Fibroblast of lung (primary cell): Measurements from ENCODE around the gene ERVMER34-1.

Experiments used
- CTCF ChIP-seq, 2 donors: IDR thresholded peaks in 1 of 2; conservative IDR thresholded peaks in 1 of 2; 1 replicate in 1 of 2; 2 replicates in 1 of 2; pipeline ENCODE4 v1.5.1; 2011 to 2012; ENCODE audit warnings: low read length in 2 of 2, control low read depth in 1 of 2, inconsistent platforms in 1 of 2, low read depth in 1 of 2, mild to moderate bottlenecking in 1 of 2
- EZH2 ChIP-seq: IDR thresholded peaks from 2 replicates; pipeline ENCODE4 v1.5.1; 2012; ENCODE audit warnings: low read length, control low read depth, mild to moderate bottlenecking; ENCODE audit errors: missing control alignments

DNA sequence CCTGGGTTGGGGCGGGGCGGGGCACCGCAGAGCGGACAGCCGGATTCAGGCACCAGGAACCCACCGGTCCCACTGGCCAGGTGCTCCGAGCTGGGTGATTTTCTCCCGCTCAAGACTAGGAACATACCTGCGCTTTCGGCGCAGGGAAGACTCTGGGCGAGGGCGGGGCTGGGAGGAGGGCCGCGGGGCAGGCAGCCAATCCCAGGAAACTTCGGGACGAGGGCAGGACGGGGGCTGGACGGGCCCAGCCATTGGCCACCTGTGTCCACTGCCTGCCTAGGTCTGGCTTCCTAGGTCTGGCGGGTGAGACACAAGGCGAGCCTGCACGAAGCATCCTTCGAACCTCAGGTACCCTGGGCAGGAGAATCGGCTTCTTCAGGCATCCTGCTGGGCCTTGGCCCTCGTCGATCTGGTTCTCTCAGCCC, 274 bp upstream of the ERVMER34-1 start:
- TF ChIP-seq CTCF (conservative IDR thresholded peaks at IDR 0.05 in 1 of 2, IDR thresholded peaks at IDR 0.05 in 1 of 2; ENCODE audit: low read depth in 1 of 2, low read length in 2 of 2) (no peak), EZH2 (no peak)
